SK-N-SH treated with all-trans-retinoic acid at 6 μM for 48 hours (cell line): Measurements from ENCODE around the gene ZNF791.
A peak's percentile ranks its signal among the peaks of the same experiment; 100 is the strongest.

Source experiments
- ATAC-seq: fragments of 200-7000 bp; cut with Tn5 transposase; 3 replicates; pipeline ENCODE4 v1.9.1; 2020; ENCODE audit warnings: mild to moderate bottlenecking, moderate library complexity
- ARNTL ChIP-seq: fragments of 450-650 bp; formaldehyde crosslinking; IDR thresholded peaks from 2 replicates; pipeline ENCODE4 v1.5.0; 2020; ENCODE audit warnings: low read depth, mild to moderate bottlenecking, moderate library complexity, borderline replicate concordance
- BACH2 ChIP-seq: fragments of 250-450 bp; sonication (Bioruptor Pico); IDR thresholded peaks from 2 replicates; pipeline ENCODE4 v1.9.0; 2021; ENCODE audit warnings: mild to moderate bottlenecking, borderline replicate concordance
- CREB5 ChIP-seq: fragments of 250-450 bp; sonication (Bioruptor Pico); IDR thresholded peaks from 2 replicates; pipeline ENCODE4 v1.5.1; 2020; ENCODE audit warnings: low read depth, mild to moderate bottlenecking, moderate library complexity
- CSDC2 ChIP-seq: fragments of 250-450 bp; sonication (Bioruptor Pico); IDR thresholded peaks from 2 replicates; pipeline ENCODE4 v1.5.0; 2020; ENCODE audit warnings: mild to moderate bottlenecking, moderate library complexity
- ESRRG ChIP-seq: fragments of 250-450 bp; sonication (Bioruptor Pico); IDR thresholded peaks from 2 replicates; pipeline ENCODE4 v1.6.1; 2021; ENCODE audit warnings: mild to moderate bottlenecking
- GLIS3 ChIP-seq: fragments of 250-450 bp; sonication (Bioruptor Pico); IDR thresholded peaks from 2 replicates; pipeline ENCODE4 v1.5.0; 2020; ENCODE audit warnings: mild to moderate bottlenecking, moderate library complexity
- ISL1 ChIP-seq: fragments of 250-450 bp; sonication (Bioruptor Pico); IDR thresholded peaks from 2 replicates; pipeline ENCODE4 v2.1.2; 2022; ENCODE audit warnings: mild to moderate bottlenecking, moderate library complexity
- OSR1 ChIP-seq: fragments of 250-450 bp; sonication (Bioruptor Pico); IDR thresholded peaks from 2 replicates; pipeline ENCODE4 v1.8.0; 2022; ENCODE audit warnings: moderate library complexity, mild to moderate bottlenecking, inconsistent platforms
- PATZ1 ChIP-seq: fragments of 250-450 bp; sonication (Bioruptor Pico); IDR thresholded peaks from 2 replicates; pipeline ENCODE4 v1.8.0; 2020; ENCODE audit warnings: mild to moderate bottlenecking, moderate library complexity, borderline replicate concordance
- POU6F1 ChIP-seq: fragments of 250-450 bp; sonication (Bioruptor Pico); IDR thresholded peaks from 2 replicates; pipeline ENCODE4 v1.8.0; 2021; ENCODE audit warnings: low read depth, mild to moderate bottlenecking, moderate library complexity, borderline replicate concordance
- PPARA ChIP-seq: fragments of 250-450 bp; sonication (Bioruptor Pico); IDR thresholded peaks from 2 replicates; pipeline ENCODE4 v1.5.0; 2020; ENCODE audit warnings: mild to moderate bottlenecking, borderline replicate concordance
- RARB ChIP-seq: fragments of 250-450 bp; sonication (Bioruptor Pico); IDR thresholded peaks from 2 replicates; pipeline ENCODE4 v1.8.0; 2021; ENCODE audit warnings: mild to moderate bottlenecking, moderate library complexity
- TCF4 ChIP-seq: fragments of 250-450 bp; sonication (Bioruptor Pico); IDR thresholded peaks from 2 replicates; pipeline ENCODE4 v1.8.0; 2021; ENCODE audit warnings: mild to moderate bottlenecking, moderate library complexity, borderline replicate concordance
- TOX ChIP-seq: fragments of 250-450 bp; sonication (Bioruptor Pico); IDR thresholded peaks from 2 replicates; pipeline ENCODE4 v1.8.0; 2021; ENCODE audit warnings: mild to moderate bottlenecking, moderate library complexity, borderline replicate concordance
- ZC3H10 ChIP-seq: fragments of 250-450 bp; sonication (Bioruptor Pico); IDR thresholded peaks from 2 replicates; pipeline ENCODE4 v1.5.1; 2021; ENCODE audit warnings: mild to moderate bottlenecking, moderate library complexity
- ZFP3 ChIP-seq: fragments of 250-450 bp; sonication (Bioruptor Pico); IDR thresholded peaks from 2 replicates; pipeline ENCODE4 v1.5.0; 2020; ENCODE audit warnings: mild to moderate bottlenecking, moderate library complexity
- ZFP30 ChIP-seq: fragments of 450-650 bp; formaldehyde crosslinking; IDR thresholded peaks from 2 replicates; pipeline ENCODE4 v1.5.0; 2022; ENCODE audit warnings: mild to moderate bottlenecking, moderate library complexity
- ZNF8 ChIP-seq: fragments of 450-650 bp; formaldehyde crosslinking; IDR thresholded peaks from 2 replicates; pipeline ENCODE4 v1.5.0; 2020; ENCODE audit warnings: mild to moderate bottlenecking, moderate library complexity
- TF ChIP-seq, protein P1 (sequence below): fragments of 250-450 bp; sonication (Bioruptor Pico); IDR thresholded peaks from 2 replicates; pipeline ENCODE4 v1.5.0; 2020; ENCODE audit warnings: mild to moderate bottlenecking, moderate library complexity

Gene ZNF791

DNA sequence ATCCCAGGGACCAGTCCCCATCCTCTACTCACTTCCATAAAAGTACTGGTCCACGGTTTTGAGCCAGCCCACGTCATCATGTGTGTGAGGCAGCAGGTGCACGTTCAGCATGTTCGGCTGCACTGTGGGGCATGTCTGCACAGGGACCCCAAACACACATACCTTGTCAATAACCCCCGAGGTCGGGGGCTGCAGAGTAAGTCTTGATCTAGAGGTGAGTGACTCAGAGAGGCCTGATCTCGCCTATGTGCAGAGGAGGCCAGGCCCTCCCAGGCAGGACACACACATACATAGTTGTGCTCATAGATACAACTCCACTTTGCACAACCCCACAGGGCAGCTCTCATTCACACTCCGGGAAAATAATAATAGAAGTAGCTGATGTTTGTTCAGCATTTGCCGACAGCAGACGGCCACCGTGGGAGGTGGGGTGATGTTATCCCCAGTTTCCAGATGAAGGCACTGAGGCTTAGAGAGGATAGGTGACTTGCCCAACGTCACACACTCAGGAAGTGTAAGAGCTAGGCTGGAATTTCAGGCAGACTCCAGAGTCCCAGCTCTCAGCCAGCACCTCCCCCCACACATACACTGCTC is 55.0 kb downstream of the ZNF791 start:
- TF ChIP-seq OSR1 (CRISPR knock-in tag) (no peak), ZC3H10 (CRISPR knock-in tag) (no peak), ISL1 (CRISPR knock-in tag) (no peak), ZFP3 (no peak; the same call in 1 of the 2 replicates), ZFP30 (no peak), ARNTL (no peak), ESRRG (CRISPR knock-in tag) (no peak), CREB5 (no peak), ZNF8 (CRISPR knock-in tag) (no peak), PPARA (CRISPR knock-in tag) (no peak), RARB (CRISPR knock-in tag) (no peak), TOX (no peak), CSDC2 (CRISPR knock-in tag) (no peak), BACH2 (no peak)
- TF ChIP-seq, protein P1, sequence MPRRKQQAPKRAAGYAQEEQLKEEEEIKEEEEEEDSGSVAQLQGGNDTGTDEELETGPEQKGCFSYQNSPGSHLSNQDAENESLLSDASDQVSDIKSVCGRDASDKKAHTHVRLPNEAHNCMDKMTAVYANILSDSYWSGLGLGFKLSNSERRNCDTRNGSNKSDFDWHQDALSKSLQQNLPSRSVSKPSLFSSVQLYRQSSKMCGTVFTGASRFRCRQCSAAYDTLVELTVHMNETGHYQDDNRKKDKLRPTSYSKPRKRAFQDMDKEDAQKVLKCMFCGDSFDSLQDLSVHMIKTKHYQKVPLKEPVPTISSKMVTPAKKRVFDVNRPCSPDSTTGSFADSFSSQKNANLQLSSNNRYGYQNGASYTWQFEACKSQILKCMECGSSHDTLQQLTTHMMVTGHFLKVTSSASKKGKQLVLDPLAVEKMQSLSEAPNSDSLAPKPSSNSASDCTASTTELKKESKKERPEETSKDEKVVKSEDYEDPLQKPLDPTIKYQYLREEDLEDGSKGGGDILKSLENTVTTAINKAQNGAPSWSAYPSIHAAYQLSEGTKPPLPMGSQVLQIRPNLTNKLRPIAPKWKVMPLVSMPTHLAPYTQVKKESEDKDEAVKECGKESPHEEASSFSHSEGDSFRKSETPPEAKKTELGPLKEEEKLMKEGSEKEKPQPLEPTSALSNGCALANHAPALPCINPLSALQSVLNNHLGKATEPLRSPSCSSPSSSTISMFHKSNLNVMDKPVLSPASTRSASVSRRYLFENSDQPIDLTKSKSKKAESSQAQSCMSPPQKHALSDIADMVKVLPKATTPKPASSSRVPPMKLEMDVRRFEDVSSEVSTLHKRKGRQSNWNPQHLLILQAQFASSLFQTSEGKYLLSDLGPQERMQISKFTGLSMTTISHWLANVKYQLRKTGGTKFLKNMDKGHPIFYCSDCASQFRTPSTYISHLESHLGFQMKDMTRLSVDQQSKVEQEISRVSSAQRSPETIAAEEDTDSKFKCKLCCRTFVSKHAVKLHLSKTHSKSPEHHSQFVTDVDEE (CRISPR knock-in tag), result no peak
- no peak for ATAC-seq

- TF ChIP-seq OSR1 (CRISPR knock-in tag), result no peak
- TF ChIP-seq GLIS3 (CRISPR knock-in tag), result no peak
- TF ChIP-seq ZFP30, result no peak
- no peak for TF ChIP-seq ZNF8 (CRISPR knock-in tag)
- no peak for TF ChIP-seq BACH2
- no peak for TF ChIP-seq PATZ1 (CRISPR knock-in tag)
- TF ChIP-seq ISL1 (CRISPR knock-in tag), result no peak
- TF ChIP-seq ZFP3, result no peak
- TF ChIP-seq CSDC2 (CRISPR knock-in tag), result no peak
- no peak for TF ChIP-seq TCF4 (CRISPR knock-in tag)
- TF ChIP-seq, protein P1 (CRISPR knock-in tag), result no peak
- TF ChIP-seq POU6F1 (CRISPR knock-in tag), result no peak
- TF ChIP-seq ZC3H10 (CRISPR knock-in tag), result no peak
- no peak for TF ChIP-seq RARB (CRISPR knock-in tag)
- TF ChIP-seq, all 23 proteins: peak for 0
- ATAC-seq, result peak; percentile 86
Measured at GRCh38 chr19:12666265-12667048, 55.7 kb downstream of the ZNF791 start, which contains the start of the genes MAN2B1 and WDR83. Gene MAN2B1 (minus strand): TSS chr19:12666742. CDS start chr19:12666701, 41 bp downstream. Gene WDR83 (plus strand): TSS chr19:12666807. CDS start chr19:12669791, 2,984 bp downstream.
